Muscle of leg (tissue), 11 donors: ENCODE data around the gene EEF1B2. TPM values are rescaled to one million over a fixed set of nuclear protein-coding genes. Genes with fewer than 3 reads are reported as not detected.
A peak's percentile ranks its signal among the peaks of the same experiment; 100 is the strongest.
"Not testable (repeated sequence)": the region's sequence is repeated elsewhere in the genome, so short reads cannot be mapped to it uniquely, and the experiment has no call there.

Experiments used
- DNase-seq: peaks from one replicate; pipeline ENCODE4 v3.0.0; 2013
- H3K27ac ChIP-seq: one replicate; pipeline ENCODE4 v1.5.1; 2013; ENCODE audit warnings: mild to moderate bottlenecking, low read length, control low read depth
- H3K27me3 ChIP-seq: one replicate; pipeline ENCODE4 v1.6.1; 2013; ENCODE audit warnings: low read length; ENCODE audit not compliant: control insufficient read depth, insufficient read depth
- H3K36me3 ChIP-seq: one replicate; pipeline ENCODE4 v1.6.1; 2013; ENCODE audit warnings: low read length; ENCODE audit not compliant: control insufficient read depth, insufficient read depth
- H3K4me1 ChIP-seq: one replicate; pipeline ENCODE4 v1.6.1; 2013; ENCODE audit warnings: low read length; ENCODE audit not compliant: control insufficient read depth, insufficient read depth
- H3K4me3 ChIP-seq: one replicate; pipeline ENCODE4 v1.5.1; 2013; ENCODE audit warnings: low read length, control low read depth
- H3K9me3 ChIP-seq: replicated peaks from 2 replicates; pipeline ENCODE4 v1.6.1; 2013; ENCODE audit warnings: low read depth, low read length; ENCODE audit not compliant: control insufficient read depth
- WGBS: methylation state at CpG from one replicate; pipeline ENCODE4 v1.1.5; 2013; ENCODE audit warnings: missing lambda C conversion rate; ENCODE audit not compliant: insufficient coverage; 5-methylcytosine and 5-hydroxymethylcytosine counted together
- polyA plus RNA-seq, 8 donors: library from polyadenylated mRNA; unstranded; fragments of 120-200 nt; gene quantifications; one replicate each; pipeline versions ENCODE4 v1.2.1 to v1.2.3, GENCODE V29; 2013; ENCODE audit warnings: inconsistent platforms in 1 of 8, low replicate concordance in 1 of 8; ENCODE audit not compliant: insufficient read length in 8 of 8, insufficient read depth in 1 of 8
- total RNA-seq: library from RNA; stranded (reverse); fragments of 120-200 nt; gene quantifications from one replicate; pipeline ENCODE4 v1.2.4, GENCODE V29; 2013

The EEF1B2 gene
- total and polyA plus RNA-seq, 9 donors: 842 to 1,149 (median 951) TPM

DNA sequence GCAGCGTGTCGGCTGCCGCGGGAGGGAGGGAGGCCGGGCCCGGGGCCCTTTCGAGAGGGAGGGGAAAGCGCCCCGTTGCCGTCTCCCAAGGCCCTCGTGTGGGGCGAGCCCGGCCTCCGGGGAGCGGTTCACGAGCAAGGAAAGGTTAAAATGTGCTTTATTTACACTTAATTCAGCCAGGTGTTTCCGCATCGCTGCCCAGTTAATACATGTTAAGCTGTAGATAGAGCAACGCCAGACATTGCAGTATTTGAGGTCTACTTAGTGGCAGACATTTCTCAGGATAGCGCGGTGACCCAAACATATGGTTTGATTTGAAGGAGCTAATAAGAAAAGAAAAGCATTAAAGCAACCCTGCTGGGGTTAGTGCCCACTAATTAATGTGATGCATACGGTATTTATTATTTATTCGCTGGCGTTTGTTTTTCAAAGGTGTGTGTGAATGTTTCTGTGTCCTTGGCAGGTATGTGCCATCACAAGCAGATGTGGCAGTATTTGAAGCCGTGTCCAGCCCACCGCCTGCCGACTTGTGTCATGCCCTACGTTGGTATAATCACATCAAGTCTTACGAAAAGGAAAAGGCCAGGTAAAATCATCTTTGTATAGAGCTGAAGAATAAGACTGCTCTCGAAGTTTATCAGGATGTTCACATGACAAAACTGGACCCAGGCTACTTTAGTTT is 571 bp downstream of the EEF1B2 start:
- H3K36me3 ChIP-seq: peaks cover 28% of the 10 kb centered on the region
- H3K27me3 ChIP-seq: no peaks in the 10 kb centered on the region
- H3K9me3 ChIP-seq: no peaks in the 10 kb centered on the region
- peak; percentile 59 for DNase-seq
- H3K4me3 ChIP-seq: peak overlapping the region; percentile 90
- WGBS: 0% methylated on average over 13 of the region's 30 CpGs
- peaks cover 10% of the 10 kb centered on the region for H3K4me1 ChIP-seq
- peak overlapping the region; percentile 94 for H3K27ac ChIP-seq

DNA sequence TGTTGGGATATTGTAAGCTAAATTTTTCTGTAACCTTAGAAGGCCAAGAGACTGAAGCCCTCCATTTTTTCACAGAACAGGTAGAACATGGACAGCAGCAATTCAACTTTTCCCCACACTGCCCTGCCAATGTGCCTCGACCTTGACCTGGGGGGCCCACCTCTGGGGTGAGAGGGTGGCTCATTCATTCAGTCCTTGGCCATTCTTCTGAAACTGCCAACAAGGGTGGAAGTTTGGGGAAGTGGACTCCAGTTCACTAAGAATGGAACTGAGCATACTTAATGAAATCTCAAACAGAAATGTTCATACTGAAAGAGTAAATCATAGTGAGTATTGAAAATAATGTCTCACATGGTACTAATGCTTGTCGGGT is 1.1 kb downstream of the EEF1B2 start:
- Histone ChIP-seq H3K36me3 (peaks cover 28% of the 10 kb centered on the region), H3K4me1 (peaks cover 10% of the 10 kb centered on the region), H3K9me3 (no peaks in the 10 kb centered on the region), H3K27ac (no peak overlapping the region), H3K4me3 (peak overlapping the region; percentile 90), H3K27me3 (no peaks in the 10 kb centered on the region)
- WGBS: 89% methylated on average over 1 of the region's 2 CpGs
- DNase-seq: peak; percentile 6

DNA sequence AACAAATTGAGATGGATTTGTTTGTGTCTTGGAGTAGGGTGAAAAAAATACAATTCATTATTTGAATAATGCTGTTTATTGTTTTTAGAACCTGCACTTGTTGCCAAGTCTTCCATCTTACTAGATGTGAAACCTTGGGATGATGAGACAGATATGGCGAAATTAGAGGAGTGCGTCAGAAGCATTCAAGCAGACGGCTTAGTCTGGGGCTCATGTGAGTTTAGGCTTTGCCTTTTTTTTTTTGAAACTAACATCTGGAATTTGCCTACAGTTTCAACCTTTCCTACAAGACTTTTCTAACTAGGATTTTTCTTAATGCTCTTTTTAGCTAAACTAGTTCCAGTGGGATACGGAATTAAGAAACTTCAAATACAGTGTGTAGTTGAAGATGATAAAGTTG is 2.7 kb downstream of the EEF1B2 start:
- peaks cover 28% of the 10 kb centered on the region for H3K36me3 ChIP-seq
- H3K4me3 ChIP-seq, H3K27me3 ChIP-seq, DNase-seq, H3K27ac ChIP-seq, H3K9me3 ChIP-seq: not testable (repeated sequence)
- WGBS: no CpG with 5 or more reads among the region's 4 CpGs
- H3K4me1 ChIP-seq: peaks cover 10% of the 10 kb centered on the region

DNA sequence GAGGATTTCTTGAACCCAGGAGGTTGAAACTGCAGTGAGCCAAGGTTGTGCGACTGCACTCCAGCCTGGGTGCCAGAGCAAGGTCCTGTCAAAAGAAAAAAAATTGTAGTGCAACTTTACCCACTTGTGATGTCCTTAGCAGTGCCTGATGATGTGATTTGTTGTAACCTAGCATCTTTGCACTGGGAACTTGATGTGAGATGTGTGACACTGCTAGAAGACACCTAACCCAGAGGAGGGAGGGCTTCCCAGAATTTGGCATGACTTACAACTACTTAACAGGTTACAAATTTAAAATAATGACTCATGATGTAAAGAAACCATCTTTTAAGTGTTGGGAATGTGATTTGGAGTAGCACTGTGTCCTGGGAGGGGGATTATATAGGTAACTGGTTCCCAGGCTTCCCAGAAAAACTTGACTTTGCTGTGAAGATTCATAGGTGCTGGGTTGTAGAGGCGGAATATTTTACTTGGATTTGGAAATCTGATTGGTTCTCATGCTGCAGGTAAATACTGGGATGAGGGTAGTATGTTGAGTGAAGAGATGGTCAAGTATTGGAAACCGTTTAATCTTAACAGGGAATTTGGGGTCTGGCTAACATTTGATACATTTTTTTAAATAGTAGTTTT is 3.7 kb downstream of the EEF1B2 start:
- no peaks in the 10 kb centered on the region for H3K27me3 ChIP-seq
- no peak for DNase-seq
- 92% methylated on average over 2 of the region's 3 CpGs for WGBS
- no peak overlapping the region for H3K27ac ChIP-seq
- no peak overlapping the region for H3K4me3 ChIP-seq
- H3K36me3 ChIP-seq: peaks cover 31% of the 10 kb centered on the region
- H3K9me3 ChIP-seq: no peaks in the 10 kb centered on the region
- H3K4me1 ChIP-seq: peaks cover 7% of the 10 kb centered on the region

DNA sequence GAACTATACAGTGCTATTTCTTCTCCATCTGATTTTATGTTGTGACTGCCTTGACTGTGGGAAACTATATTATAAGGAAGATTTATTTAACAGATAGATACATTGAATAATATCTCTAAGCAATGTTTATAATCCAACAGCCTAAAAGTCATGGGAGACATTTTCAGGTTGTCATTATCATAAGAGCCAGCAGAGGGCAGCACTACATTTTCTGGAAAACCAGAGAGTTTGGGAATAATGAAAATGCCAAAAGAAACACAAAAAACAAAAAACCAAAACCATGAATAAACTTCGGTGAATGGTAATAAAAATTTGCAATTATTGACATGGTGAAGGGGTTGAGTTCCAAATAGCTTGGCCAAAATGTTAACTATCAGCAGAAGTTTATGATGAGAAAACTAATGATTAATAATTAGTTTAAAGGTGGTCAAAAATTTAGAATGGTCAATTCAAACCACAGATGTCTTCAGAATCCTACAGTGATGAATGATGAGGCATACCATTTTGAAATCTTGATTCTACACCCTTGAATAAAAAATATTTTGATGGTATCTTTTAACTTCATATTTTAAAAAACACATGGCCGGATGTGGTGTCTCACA is 4.7 kb downstream of the EEF1B2 start:
- Histone ChIP-seq H3K27ac (no peak overlapping the region), H3K27me3 (no peaks in the 10 kb centered on the region), H3K4me3 (no peak overlapping the region), H3K36me3 (peaks cover 31% of the 10 kb centered on the region), H3K9me3 (no peaks in the 10 kb centered on the region), H3K4me1 (peaks cover 7% of the 10 kb centered on the region)
- WGBS: no CpG with 5 or more reads among the region's 2 CpGs
- peak; percentile 74 for DNase-seq

DNA sequence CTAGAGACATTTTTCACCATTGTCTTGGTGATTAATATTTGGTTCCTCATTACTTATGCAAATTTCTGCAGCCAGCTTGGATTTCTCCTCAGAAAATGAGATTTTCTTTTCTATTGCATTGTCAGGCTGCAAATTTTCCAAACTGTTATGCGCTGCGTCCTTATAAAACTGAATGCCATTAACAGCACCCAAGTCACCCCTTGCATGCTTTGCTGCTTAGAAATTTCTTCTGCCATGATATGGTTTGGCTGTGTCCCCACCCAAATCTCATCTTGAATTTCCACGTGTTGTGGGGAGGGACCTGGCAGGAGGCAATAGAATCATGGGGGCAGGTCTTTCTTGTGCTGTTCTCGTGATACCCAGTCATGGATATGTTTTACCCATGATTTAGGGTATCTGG is 8.5 kb downstream of the EEF1B2 start:
- H3K27ac ChIP-seq, H3K4me1 ChIP-seq, H3K27me3 ChIP-seq, H3K4me3 ChIP-seq, DNase-seq, H3K9me3 ChIP-seq: not testable (repeated sequence)
- H3K36me3 ChIP-seq: peaks cover 11% of the 10 kb centered on the region
- WGBS: 92% methylated on average over 3 of the region's 4 CpGs

DNA sequence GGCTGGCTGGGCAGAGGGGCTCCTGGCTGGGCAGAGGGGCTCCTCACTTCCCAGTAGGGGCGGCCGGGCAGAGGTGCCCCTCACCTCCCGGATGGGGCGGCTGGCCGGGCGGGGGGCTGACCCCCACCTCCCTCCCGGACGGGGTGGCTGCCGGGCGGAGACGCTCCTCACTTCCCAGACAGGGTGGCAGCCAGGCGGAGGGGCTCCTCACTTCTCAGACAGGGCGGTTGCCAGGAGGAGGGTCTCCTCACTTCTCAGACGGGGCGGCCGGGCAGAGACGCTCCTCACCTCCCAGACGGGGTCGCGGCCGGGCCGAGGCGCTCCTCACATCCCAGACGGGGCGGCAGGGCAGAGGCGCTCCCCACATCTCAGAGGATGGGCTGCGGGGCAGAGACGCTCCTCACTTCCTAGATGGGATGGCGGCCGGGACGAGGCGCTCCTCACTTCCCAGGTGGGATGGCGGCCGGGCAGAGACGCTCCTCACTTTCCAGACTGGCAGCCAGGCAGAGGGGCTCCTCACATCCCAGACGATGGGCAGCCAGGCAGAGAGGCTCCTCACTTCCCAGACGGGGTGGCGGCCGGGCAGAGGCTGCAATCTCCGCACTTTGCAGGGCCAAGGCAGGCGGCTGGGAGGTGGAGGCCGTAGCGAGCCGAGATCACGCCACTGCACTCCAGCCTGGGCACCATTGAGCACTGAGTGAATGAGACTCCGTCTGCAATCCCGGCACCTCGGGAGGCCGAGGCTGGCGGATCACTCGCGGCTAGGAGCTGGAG is 12.1 kb downstream of the EEF1B2 start:
- not testable (repeated sequence) for H3K9me3 ChIP-seq, DNase-seq, H3K4me3 ChIP-seq, H3K4me1 ChIP-seq, H3K27me3 ChIP-seq, H3K27ac ChIP-seq, H3K36me3 ChIP-seq
- WGBS: 99% methylated on average over 11 of the region's 52 CpGs

DNA sequence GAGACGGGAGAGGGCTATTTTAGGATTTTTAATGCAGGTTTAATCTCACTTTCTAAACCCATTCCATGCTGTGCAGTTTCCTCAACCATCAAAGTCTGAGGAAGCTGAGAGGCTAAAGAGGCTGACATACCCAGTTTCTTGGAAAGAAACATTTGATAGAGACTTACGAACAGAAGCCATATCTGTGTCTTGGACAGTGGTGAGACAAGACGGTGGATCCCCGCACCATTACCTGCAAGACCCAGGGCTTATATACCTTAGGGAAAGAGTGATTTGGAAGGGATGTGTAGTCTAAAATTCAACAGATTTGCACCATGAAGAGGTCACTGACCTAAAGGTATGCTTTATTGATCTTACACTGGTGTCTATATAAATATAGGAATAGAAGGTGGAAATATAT is 13.5 kb downstream of the EEF1B2 start:
- DNase-seq: no peak
- H3K4me1 ChIP-seq: no peaks in the 10 kb centered on the region
- H3K27me3 ChIP-seq: no peaks in the 10 kb centered on the region
- H3K9me3 ChIP-seq: no peaks in the 10 kb centered on the region
- no peak overlapping the region for H3K27ac ChIP-seq
- H3K36me3 ChIP-seq: no peaks in the 10 kb centered on the region
- 96% methylated on average over 3 of the region's 4 CpGs for WGBS
- no peak overlapping the region for H3K4me3 ChIP-seq

DNA sequence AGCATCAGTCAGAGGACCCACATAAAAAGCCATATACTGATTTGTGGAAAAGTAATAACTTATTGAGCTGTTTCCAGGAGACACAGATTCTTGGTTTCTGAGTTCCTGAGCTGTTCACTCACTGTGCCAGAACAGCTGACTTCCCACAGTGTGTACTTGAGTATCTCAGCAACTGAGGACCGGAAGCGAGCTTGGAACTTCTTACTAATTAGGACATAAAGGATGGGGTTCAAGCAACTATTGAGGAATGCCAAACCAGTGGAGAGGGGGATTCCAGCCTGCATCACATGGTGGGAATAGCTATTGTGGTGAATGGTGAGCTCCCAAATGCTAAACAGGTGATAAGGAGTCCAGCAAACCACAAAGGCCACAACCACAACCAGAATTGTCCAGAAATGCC is 16.4 kb downstream of the EEF1B2 start:
- Histone ChIP-seq H3K9me3 (no peaks in the 10 kb centered on the region), H3K4me3 (no peak overlapping the region), H3K27ac (peak overlapping the region; percentile 53), H3K4me1 (no peaks in the 10 kb centered on the region), H3K27me3 (no peaks in the 10 kb centered on the region), H3K36me3 (no peaks in the 10 kb centered on the region)
- 90% methylated on average over 2 of the region's 2 CpGs for WGBS
- peak; percentile 86 for DNase-seq

DNA sequence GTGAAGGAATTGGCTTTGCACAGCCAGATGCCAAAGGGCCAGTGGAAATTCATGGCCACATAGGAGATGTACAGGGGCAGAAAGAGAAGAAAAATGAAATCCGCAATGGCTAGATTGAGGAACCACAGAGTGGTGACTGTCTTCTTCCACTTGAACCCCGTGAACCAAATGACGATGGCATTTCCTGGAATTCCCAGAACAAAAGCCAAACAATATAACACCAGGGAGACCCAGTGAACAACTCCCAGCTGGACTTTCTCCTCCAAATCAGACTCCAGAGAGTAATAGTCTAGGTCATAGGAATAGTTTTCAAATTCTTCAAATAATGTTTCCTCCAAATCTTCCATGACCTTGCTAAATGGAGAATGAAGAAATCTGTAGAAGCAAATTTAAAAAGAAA is 17.2 kb downstream of the EEF1B2 start:
- Histone ChIP-seq H3K36me3 (no peaks in the 10 kb centered on the region), H3K9me3 (no peaks in the 10 kb centered on the region), H3K4me3 (no peak overlapping the region), H3K27ac (no peak overlapping the region), H3K27me3 (no peaks in the 10 kb centered on the region), H3K4me1 (no peaks in the 10 kb centered on the region)
- WGBS: no CpG with 5 or more reads among the region's 3 CpGs
- DNase-seq: no peak
